Measurements from ENCODE around the gene POU3F1. TPM values are rescaled to one million over a fixed set of nuclear protein-coding genes. Genes with fewer than 3 reads are reported as not detected.
A peak's percentile ranks its signal among the peaks of the same experiment; 100 is the strongest.

The POU3F1 gene
- total RNA-seq, 2 donors from 2014 or later, result not detected

- DNase-seq (no peak), ATAC-seq (no peak)
- intact Hi-C loops (cut with DNase I, micrococcal nuclease), result no loop called here
Measured at GRCh38 chr1:38014724-38015424, 31.7 kb downstream of the POU3F1 start.

- DNase-seq, result no peak
- no peak for ATAC-seq
- intact Hi-C loops (cut with DNase I, micrococcal nuclease), result no loop called here
Measured at GRCh38 chr1:38014171-38014570, 32.4 kb downstream of the POU3F1 start.

- ATAC-seq (no peak), DNase-seq (no peak)
- intact Hi-C loops (cut with DNase I, micrococcal nuclease), result no loop called here
Measured at GRCh38 chr1:38013227-38013622, 33.4 kb downstream of the POU3F1 start.

- ATAC-seq (peak; percentile 97), DNase-seq (peak; percentile 91 to 97)
- intact Hi-C loops (cut with DNase I, micrococcal nuclease), result no loop called here
Measured at GRCh38 chr1:38012363-38013226, 34.0 kb downstream of the POU3F1 start, which contains the start of gene UTP11. TSS of gene UTP11 (plus strand) at chr1:38012734. CDS start at chr1:38012803, 69 bp downstream.

- DNase-seq (no peak), ATAC-seq (no peak)
- intact Hi-C loops (cut with DNase I, micrococcal nuclease), result no loop called here
Measured at GRCh38 chr1:38009841-38010180, 36.8 kb downstream of the POU3F1 start.

- intact Hi-C loops (cut with DNase I, micrococcal nuclease), result no loop called here
- no peak for DNase-seq
- ATAC-seq, result no peak
Measured at GRCh38 chr1:38009088-38009840, 37.3 kb downstream of the POU3F1 start.

GRCh38 chr1:38006008-38006828, 40.4 kb downstream of the POU3F1 start:
- ATAC-seq, result no peak
- DNase-seq, result no peak
- intact Hi-C loops (cut with DNase I, micrococcal nuclease), result no loop called here

- intact Hi-C loops (cut with DNase I, micrococcal nuclease), result no loop called here
- ATAC-seq (peak; percentile 59), DNase-seq (peak; percentile 54 to 56)
Measured at GRCh38 chr1:38005195-38006007, 41.2 kb downstream of the POU3F1 start, which contains the start of gene FHL3. TSS of gene FHL3 (minus strand) at chr1:38005514. CDS start at chr1:37999412, 6,102 bp downstream.

GRCh38 chr1:38004284-38005108, 42.1 kb downstream of the POU3F1 start:
- ATAC-seq (no peak), DNase-seq (no peak)
- intact Hi-C loops (cut with DNase I, micrococcal nuclease), result no loop called here

GRCh38 chr1:38003261-38004250, 43.0 kb downstream of the POU3F1 start:
- ATAC-seq (no peak), DNase-seq (peak in 1 of 2 donors; percentile 42)
- intact Hi-C loops (cut with DNase I, micrococcal nuclease), result no loop called here

- intact Hi-C loops (cut with DNase I, micrococcal nuclease), result no loop called here
- DNase-seq, result no peak
- no peak for ATAC-seq
Measured at GRCh38 chr1:38000529-38001455, 45.8 kb downstream of the POU3F1 start.

GRCh38 chr1:38000233-38000528, 46.4 kb downstream of the POU3F1 start:
- no peak for DNase-seq
- intact Hi-C loops (cut with DNase I, micrococcal nuclease), result no loop called here
- ATAC-seq, result no peak

- intact Hi-C loops (cut with DNase I, micrococcal nuclease), result no loop called here
- DNase-seq, result peak in 1 of 2 donors; percentile 45
- no peak for ATAC-seq
Measured at GRCh38 chr1:37999430-38000232, 47.0 kb downstream of the POU3F1 start.

- intact Hi-C loops (cut with DNase I, micrococcal nuclease), result no loop called here
- no peak for ATAC-seq
- no peak for DNase-seq
Measured at GRCh38 chr1:37998913-37999429, 47.6 kb downstream of the POU3F1 start.
